HG03060 (cell line): ENCODE results near the gene ADAMTS19.
A peak's percentile ranks its signal among the peaks of the same experiment; 100 is the strongest.

Experiments used
- ATAC-seq: cut with Tn5 transposase; IDR thresholded peaks from one replicate; pipeline ENCODE4 v1.9.1; 2021; ENCODE audit warnings: low read depth, moderate number of reproducible peaks; ENCODE audit not compliant: unreplicated experiment

The ADAMTS19 gene

DNA sequence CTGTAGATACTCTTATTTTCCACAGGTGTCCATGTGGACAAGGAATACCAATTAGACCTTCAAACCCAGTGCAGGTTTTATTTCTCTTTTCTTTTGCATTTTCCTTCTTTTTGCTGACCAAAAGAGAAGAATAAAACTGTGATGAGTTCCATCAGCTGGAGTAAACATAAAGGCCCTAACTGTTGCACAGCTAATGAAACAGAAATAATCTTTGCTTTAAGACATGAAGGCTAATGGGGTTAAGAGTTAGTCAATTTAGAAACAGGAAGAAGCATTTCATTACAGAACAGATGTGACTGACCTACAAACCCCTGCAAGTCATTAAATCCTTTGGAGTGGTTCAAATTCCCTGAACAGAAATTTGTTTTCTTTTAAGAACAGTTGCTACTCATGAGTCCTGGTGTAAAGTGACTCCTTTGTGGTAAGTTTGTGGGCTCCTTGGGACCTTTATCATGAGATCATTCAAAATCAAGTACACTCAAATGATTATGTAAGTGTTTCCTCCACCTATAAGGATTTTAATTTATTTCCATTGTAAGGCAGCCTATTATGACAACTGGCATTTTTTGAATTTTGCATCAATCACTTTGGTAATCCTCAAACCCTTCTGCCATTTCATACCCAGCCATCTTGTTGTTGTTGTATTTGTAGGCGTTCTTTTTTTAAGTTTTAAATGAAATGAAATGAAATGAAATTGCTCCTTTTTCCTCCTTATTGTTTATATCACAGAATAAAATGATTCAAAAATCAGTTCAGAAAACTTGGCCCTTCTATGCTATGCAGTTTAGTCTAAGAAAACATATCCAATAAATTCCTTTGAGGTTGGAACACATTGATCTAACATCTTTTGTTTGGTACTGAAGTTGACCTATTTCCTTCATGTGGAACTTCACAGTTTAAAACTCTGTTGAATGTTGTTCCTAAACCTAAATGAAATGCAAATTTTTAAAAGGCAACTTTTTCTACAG lies 289.1 kb downstream of the ADAMTS19 start:
- no peak for ATAC-seq

DNA sequence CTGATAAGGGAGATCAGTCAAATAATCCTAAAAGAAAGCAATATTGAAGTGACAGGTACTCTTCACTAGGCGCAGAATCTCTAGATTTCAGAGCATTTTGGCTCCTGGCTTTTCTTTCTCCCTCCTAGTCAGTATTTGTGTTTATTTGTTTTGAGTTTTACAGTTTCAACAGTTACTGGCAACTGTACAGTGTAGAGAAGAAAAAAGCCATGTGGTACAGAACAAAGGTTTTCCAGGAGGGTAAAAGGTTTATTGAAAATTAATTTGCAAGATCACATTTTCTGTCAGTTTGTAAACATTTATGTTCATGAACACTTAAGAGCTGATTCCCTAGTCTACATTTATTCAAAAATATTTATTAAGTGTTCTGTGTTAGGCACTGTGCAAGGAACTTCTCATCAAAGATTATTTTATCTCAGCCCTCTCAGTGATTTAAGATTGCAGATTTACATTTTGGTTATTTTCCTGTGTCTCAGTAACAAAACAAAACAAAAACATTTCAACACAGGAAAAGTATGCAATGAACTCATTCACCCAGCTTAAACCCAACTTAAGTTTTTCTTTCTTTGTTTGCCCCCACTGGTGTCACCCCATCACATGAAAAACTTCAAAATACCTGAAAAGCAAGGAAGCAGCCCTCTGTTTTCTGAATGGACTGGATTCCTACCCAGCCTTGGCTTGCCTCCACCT lies 300.7 kb downstream of the ADAMTS19 start:
- ATAC-seq, result no peak

DNA sequence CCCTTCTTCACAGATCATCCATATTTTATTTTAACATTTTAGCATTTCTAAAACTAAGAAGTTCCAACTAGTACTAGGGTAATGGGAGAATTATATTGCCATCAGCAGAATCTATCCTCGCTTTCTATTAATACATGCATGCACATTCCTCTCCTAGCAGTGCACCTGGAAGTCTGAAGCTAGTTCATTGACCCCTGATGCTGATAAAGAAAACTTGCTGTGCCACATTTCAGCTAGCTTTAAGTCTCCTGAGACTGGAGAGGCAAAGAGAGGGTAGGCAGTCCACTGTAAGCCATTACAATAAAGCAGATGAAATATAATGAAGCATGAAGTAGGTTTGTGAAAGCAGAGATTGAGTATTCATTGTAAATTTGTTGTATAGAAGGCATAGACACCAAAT lies 303.6 kb downstream of the ADAMTS19 start:
- no peak for ATAC-seq

DNA sequence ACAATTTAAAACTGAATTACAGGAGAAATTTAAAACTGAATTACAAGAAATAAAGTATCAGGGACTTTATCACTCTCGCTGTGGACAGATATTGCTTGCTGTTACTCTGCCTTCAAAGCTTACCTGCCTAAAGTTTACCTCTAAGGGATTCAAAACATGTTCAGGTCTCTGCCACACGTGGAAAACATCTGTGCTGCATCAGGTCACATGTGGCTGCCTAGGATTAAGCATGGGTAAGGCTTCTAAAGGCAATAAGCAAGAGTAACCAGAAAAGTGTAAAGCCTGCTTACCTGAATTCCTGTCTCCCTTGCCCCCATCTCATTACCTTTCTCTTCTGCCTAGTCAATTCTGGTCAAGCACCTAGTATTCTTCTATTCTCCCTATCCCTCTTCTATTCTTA lies 306.7 kb downstream of the ADAMTS19 start:
- no peak for ATAC-seq

DNA sequence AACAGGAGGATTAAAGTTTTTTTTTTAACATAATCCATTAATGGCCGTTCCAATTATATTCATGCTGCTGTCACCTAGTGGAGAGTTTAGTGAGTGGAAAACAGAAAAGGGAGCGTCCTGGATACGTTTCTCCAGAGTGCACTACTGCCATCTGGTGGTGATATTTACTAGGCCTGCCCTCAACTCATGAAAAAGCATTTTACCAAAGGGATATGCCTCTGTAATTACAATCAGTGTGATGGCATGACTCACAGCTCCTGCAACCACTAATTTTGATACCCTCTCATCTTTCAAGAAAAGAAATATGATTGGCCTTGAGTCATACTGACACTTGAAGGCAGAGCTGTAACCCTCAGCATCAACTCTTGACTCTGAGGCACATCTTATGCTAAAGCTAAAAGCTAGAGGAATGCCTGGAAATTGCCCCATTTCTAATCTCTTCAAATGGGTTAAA lies 307.9 kb downstream of the ADAMTS19 start:
- ATAC-seq, result peak; percentile 84

DNA sequence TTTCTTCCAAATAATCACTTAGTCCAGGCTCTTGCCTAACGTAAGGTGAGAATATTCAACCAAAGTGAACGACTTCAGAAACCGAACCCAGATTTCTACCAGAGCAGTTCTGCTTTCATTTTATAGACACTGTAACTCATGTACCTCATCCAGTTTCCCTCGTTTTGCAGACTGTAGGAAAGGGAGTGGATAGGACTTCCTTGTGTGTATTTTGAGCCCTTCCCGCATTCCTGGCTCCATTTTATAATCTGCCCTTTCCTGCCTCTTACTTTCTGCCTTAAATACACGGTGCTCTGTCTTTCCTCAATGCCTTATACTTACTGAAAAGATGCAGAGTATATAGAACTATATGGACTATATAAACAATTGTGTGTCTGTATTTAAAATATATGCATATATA lies 308.6 kb downstream of the ADAMTS19 start:
- ATAC-seq, result no peak

DNA sequence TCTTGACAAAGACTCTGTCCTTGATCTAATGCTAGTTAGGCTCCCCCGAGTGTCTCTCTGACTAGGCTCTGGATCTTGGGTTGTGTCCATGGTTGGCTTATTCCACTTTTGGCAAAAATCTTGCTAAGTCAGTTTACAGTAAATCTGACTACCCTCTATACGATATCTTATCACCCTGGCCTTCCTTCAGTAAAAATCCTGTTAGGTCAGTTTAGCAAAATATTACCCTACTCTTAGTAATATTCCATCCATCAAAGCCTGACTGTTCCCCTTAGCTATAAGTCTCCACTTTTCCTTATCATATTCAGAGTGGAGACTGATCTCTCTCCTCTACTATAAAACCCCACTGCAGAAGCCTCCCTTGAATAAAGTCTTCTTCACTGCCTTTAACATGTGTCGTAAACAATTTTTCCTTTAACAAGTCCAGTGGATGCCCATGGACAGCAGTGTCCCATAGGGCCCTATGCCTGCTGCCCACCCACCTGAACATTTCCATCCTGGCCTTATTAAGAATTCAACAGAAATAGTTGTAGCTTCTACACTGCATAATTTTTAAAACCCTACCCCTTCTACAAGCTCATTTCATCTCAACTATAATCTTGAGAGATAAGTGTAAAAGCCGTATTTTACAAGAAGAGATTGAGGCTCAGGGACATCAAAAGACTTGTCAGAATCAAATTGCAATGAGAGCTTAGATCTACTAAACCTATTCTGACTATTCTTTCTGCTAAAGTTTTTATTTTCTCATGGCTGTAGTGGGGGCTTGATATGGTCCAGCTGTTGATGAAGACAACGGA lies 310.1 kb downstream of the ADAMTS19 start:
- no peak for ATAC-seq

DNA sequence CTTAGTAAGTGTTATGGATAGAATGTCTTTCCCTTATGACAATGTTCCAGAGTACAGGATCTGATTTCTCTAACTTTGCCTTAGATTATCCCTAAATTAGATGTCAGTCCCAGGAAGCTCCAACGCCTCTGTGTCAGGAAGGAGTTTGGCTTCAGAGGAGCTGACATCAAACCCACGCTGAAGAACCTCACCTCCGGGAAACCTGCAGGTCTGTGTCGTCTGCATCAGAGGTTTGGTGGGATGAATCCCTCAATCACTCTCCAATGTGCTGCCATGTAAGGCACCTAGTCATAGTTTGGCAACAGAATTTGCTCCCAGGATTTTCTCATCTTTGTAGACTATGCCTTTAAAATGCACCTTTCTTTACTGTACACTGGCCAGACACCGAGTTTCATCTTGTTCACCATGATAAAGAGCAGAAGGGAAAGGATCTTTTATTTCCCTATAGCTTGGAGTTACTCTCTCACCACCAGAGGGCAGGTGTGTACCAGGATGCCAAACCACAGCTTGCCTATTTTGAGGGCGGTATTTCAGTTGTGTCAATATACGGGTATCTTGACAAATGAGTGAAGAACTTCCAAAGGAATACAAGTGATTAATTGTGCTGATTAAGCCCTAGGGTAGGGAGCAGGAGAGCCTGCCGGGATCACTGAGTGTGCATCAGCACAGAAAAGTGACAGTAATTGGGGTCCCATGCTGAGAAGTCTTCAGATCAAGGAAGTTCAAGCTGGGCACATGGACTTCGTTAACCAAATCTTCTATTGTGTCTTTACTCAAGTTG lies 311.1 kb downstream of the ADAMTS19 start:
- ATAC-seq, result peak; percentile 61

DNA sequence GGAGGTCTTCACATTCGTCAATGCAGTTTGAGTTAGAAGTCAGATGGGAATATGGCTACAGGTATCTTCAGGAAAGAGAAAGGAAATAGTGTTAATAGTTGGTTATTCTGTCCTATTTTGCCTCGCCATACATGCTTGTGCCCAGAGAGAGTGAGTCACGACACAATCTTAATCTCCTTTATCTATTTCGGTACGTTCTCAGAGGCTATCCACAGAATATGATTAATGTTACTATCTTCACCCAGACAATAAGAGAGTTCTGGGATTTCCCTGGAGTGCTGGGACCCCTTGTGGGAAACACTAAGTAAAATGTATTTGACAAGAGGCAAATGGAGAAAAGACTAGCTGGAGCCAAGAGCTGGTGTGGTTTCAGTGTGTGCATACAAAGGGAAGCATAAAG lies 313.3 kb downstream of the ADAMTS19 start:
- no peak for ATAC-seq

DNA sequence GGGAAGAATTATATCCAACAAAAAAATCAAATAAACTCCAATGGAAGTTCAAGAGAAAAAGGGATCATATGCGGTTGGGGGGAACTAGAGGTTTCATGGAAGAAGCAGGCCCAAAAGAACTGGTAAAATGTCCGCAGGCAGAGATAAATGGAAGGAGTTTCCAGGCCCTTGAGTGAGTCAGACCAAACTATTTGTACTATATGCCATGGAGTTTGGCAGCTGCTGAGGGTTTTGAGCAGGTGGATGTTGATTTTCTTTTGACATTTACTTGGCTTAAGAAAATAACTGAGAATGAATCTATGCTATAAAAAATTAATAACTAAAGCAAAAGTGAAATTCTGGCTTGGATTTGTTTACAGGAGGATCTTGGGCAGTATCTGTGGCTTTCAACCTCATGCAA lies 321.5 kb downstream of the ADAMTS19 start:
- no peak for ATAC-seq
